Measurements from ENCODE around the gene CTNNBL1.

The CTNNBL1 gene

GRCh38 chr20:37777988-37778659, 84.3 kb downstream of the CTNNBL1 start:
- peak; percentile 48 for DNase-seq

GRCh38 chr20:37781626-37782025, 87.8 kb downstream of the CTNNBL1 start:
- no peak for DNase-seq

GRCh38 chr20:37786043-37786442, 92.2 kb downstream of the CTNNBL1 start:
- DNase-seq = no peak

GRCh38 chr20:37789408-37789807, 95.6 kb downstream of the CTNNBL1 start:
- DNase-seq = no peak

GRCh38 chr20:37790900-37791299, 97.1 kb downstream of the CTNNBL1 start:
- DNase-seq = no peak

GRCh38 chr20:37796121-37796520, 102.3 kb downstream of the CTNNBL1 start:
- DNase-seq = no peak

GRCh38 chr20:37796733-37797132, 102.9 kb downstream of the CTNNBL1 start:
- no peak for DNase-seq

GRCh38 chr20:37797669-37798175, 103.9 kb downstream of the CTNNBL1 start:
- DNase-seq = no peak

- DNase-seq = no peak
Measured at GRCh38 chr20:37798312-37798711, 104.5 kb downstream of the CTNNBL1 start.

- no peak for DNase-seq
Measured at GRCh38 chr20:37800618-37801017, 106.8 kb downstream of the CTNNBL1 start.

GRCh38 chr20:37801921-37802320, 108.1 kb downstream of the CTNNBL1 start:
- DNase-seq = no peak

GRCh38 chr20:37803438-37804307, 109.8 kb downstream of the CTNNBL1 start:
- no peak for DNase-seq

GRCh38 chr20:37804584-37805566, 111.0 kb downstream of the CTNNBL1 start:
- DNase-seq = no peak

- no peak for DNase-seq
Measured at GRCh38 chr20:37807471-37808232, 113.8 kb downstream of the CTNNBL1 start.

- DNase-seq = no peak
Measured at GRCh38 chr20:37808233-37809070, 114.6 kb downstream of the CTNNBL1 start.

GRCh38 chr20:37810027-37810426, 116.2 kb downstream of the CTNNBL1 start:
- no peak for DNase-seq

- no peak for DNase-seq
Measured at GRCh38 chr20:37816003-37816402, 122.2 kb downstream of the CTNNBL1 start.

GRCh38 chr20:37816726-37817125, 122.9 kb downstream of the CTNNBL1 start:
- no peak for DNase-seq

GRCh38 chr20:37821696-37822095, 127.9 kb downstream of the CTNNBL1 start:
- no peak for DNase-seq

- peak; percentile 57 for DNase-seq
Measured at GRCh38 chr20:37822141-37822601, 128.3 kb downstream of the CTNNBL1 start.
